Progenitor cell of endocrine pancreas (in vitro differentiated cells): ENCODE results near the gene GTPBP1. TPM values are rescaled to one million over a fixed set of nuclear protein-coding genes. Genes with fewer than 3 reads are reported as not detected.

Source experiments
- DNase-seq: peaks from one replicate; pipeline ENCODE4 v3.0.0; 2021; ENCODE audit warnings: low spot score; ENCODE audit not compliant: unreplicated experiment
- H3K27ac Mint-ChIP-seq: 2 replicates; pipeline ENCODE4 v1.8.0; 2021; ENCODE audit warnings: mild to moderate bottlenecking, moderate library complexity, mixed read lengths
- H3K27me3 Mint-ChIP-seq: 2 replicates; pipeline ENCODE4 v1.8.0; 2021; ENCODE audit warnings: mixed read lengths
- H3K36me3 Mint-ChIP-seq: 2 replicates; pipeline ENCODE4 v1.8.0; 2022; ENCODE audit warnings: mixed read lengths; ENCODE audit not compliant: insufficient read depth
- H3K4me1 Mint-ChIP-seq: 2 replicates; pipeline ENCODE4 v1.8.0; 2021; ENCODE audit warnings: low read depth, mixed read lengths
- H3K4me3 Mint-ChIP-seq: 2 replicates; pipeline ENCODE4 v1.8.0; 2021; ENCODE audit warnings: low read depth, mild to moderate bottlenecking, moderate library complexity, mixed read lengths
- H3K9me3 Mint-ChIP-seq: 2 replicates; pipeline ENCODE4 v1.8.0; 2021; ENCODE audit warnings: low read depth, mixed read lengths
- CTCF ChIP-seq: fragments of 200-600 bp; sonication (generic); IDR thresholded peaks from one replicate; pipeline ENCODE4 v1.5.0; 2021; ENCODE audit warnings: antibody characterized with exemption, mild to moderate bottlenecking; ENCODE audit not compliant: unreplicated experiment
- total RNA-seq: library from RNA; stranded (reverse); gene quantifications from 2 replicates; pipeline ENCODE4 v1.2.1, GENCODE V29; 2021

Gene GTPBP1
- total RNA-seq, 1 donor from 2014 or later = 64.0 TPM

- peaks cover 7% of the 10 kb centered on the region for H3K36me3 Mint-ChIP-seq
- H3K9me3 Mint-ChIP-seq = no peaks in the 10 kb centered on the region
- DNase-seq = no peak
- no peak for TF ChIP-seq CTCF
- no peaks in the 10 kb centered on the region for H3K27me3 Mint-ChIP-seq
- peaks cover 13% of the 10 kb centered on the region for H3K4me1 Mint-ChIP-seq
- no peak overlapping the region for H3K4me3 Mint-ChIP-seq
- H3K27ac Mint-ChIP-seq = no peak overlapping the region
These were observed 44.4 kb downstream of the GTPBP1 start for GRCh38 chr22:38750104-38750503.

GRCh38 chr22:38750638-38751037 is 44.9 kb downstream of the GTPBP1 start:
- peaks cover 7% of the 10 kb centered on the region for H3K36me3 Mint-ChIP-seq

GRCh38 chr22:38751066-38751421 is 45.3 kb downstream of the GTPBP1 start:
- TF ChIP-seq CTCF = no peak
- no peak overlapping the region for H3K27ac Mint-ChIP-seq
- no peak for DNase-seq
- H3K27me3 Mint-ChIP-seq = no peaks in the 10 kb centered on the region
- no peak overlapping the region for H3K4me3 Mint-ChIP-seq
- peaks cover 7% of the 10 kb centered on the region for H3K36me3 Mint-ChIP-seq
- peaks cover 14% of the 10 kb centered on the region for H3K4me1 Mint-ChIP-seq
- no peaks in the 10 kb centered on the region for H3K9me3 Mint-ChIP-seq

More at GRCh38 chr22:38750638-38751037, 44.9 kb downstream of the GTPBP1 start:
- no peak for DNase-seq
- H3K27ac Mint-ChIP-seq = no peak overlapping the region
- H3K4me1 Mint-ChIP-seq = peaks cover 14% of the 10 kb centered on the region
- no peak for TF ChIP-seq CTCF
- H3K27me3 Mint-ChIP-seq = no peaks in the 10 kb centered on the region
- H3K9me3 Mint-ChIP-seq = no peaks in the 10 kb centered on the region
- H3K4me3 Mint-ChIP-seq = no peak overlapping the region

GRCh38 chr22:38751422-38752346 is 45.9 kb downstream of the GTPBP1 start:
- Mint-ChIP-seq H3K27me3 (no peaks in the 10 kb centered on the region), H3K9me3 (no peaks in the 10 kb centered on the region), H3K4me3 (no peak overlapping the region), H3K36me3 (peaks cover 7% of the 10 kb centered on the region), H3K4me1 (peaks cover 17% of the 10 kb centered on the region), H3K27ac (peak overlapping the region; percentile 80)
- no peak for TF ChIP-seq CTCF
- DNase-seq = no peak

GRCh38 chr22:38753948-38754750 is 48.4 kb downstream of the GTPBP1 start:
- peak overlapping the region; percentile 73 for H3K4me3 Mint-ChIP-seq
- H3K27ac Mint-ChIP-seq = peak overlapping the region; percentile 70
- peaks cover 5% of the 10 kb centered on the region for H3K36me3 Mint-ChIP-seq
- TF ChIP-seq CTCF = no peak
- no peaks in the 10 kb centered on the region for H3K9me3 Mint-ChIP-seq
- peaks cover 19% of the 10 kb centered on the region for H3K4me1 Mint-ChIP-seq
- no peak for DNase-seq
- H3K27me3 Mint-ChIP-seq = no peaks in the 10 kb centered on the region
